Spinal cord (tissue), 10 donors: Measurements from ENCODE around the gene HSPA4L. TPM values are rescaled to one million over a fixed set of nuclear protein-coding genes. Genes with fewer than 3 reads are reported as not detected.

Experiments
- DNase-seq, 6 donors: peaks; one replicate each; pipeline versions ENCODE4 v3.0.0 to v3.0.0-alpha.2; 2013 to 2015; ENCODE audit warnings: low spot score in 6 of 6, low read depth in 4 of 6
- H3K27ac ChIP-seq: one replicate; pipeline ENCODE4 v1.5.1; 2013; ENCODE audit warnings: low read depth, low read length, control low read depth
- H3K27me3 ChIP-seq: one replicate; pipeline ENCODE4 v1.6.1; 2013; ENCODE audit warnings: low read length; ENCODE audit not compliant: control insufficient read depth, insufficient read depth
- H3K36me3 ChIP-seq: one replicate; pipeline ENCODE4 v1.6.1; 2013; ENCODE audit warnings: low read length; ENCODE audit not compliant: control insufficient read depth, insufficient read depth
- H3K4me1 ChIP-seq: one replicate; pipeline ENCODE4 v1.6.1; 2013; ENCODE audit warnings: low read length; ENCODE audit not compliant: control insufficient read depth, insufficient read depth
- H3K4me3 ChIP-seq: one replicate; pipeline ENCODE4 v1.5.1; 2013; ENCODE audit warnings: low read depth, low read length, control low read depth
- H3K9me3 ChIP-seq: one replicate; pipeline ENCODE4 v1.6.1; 2013; ENCODE audit warnings: low read length; ENCODE audit not compliant: control insufficient read depth, insufficient read depth
- WGBS: methylation state at CpG from one replicate; pipeline ENCODE4 v1.1.5; 2013; ENCODE audit warnings: missing lambda C conversion rate; ENCODE audit not compliant: insufficient coverage; 5-methylcytosine and 5-hydroxymethylcytosine counted together
- polyA plus RNA-seq, 2 donors: library from polyadenylated mRNA; unstranded; fragments of 120-200 nt; gene quantifications; one replicate each; pipeline ENCODE4 v1.2.1, GENCODE V29; 2013; ENCODE audit not compliant: insufficient read length in 2 of 2
- total RNA-seq, 2 donors: library from RNA; depleted of rRNA in 1 of 2; stranded (reverse); fragments of 120-200 nt in 1 of 2; fragments of >200 nt in 1 of 2; gene quantifications; one replicate each; pipeline versions ENCODE4 v1.2.3 to v1.2.4, GENCODE V29; 2013 to 2014
- donor health status: healthy.

HSPA4L gene
- total and polyA plus RNA-seq, 4 donors, result 11.4 to 30.9 (median 21.0) TPM

- Histone ChIP-seq H3K27me3 (no peaks in the 10 kb centered on the region), H3K4me1 (no peaks in the 10 kb centered on the region), H3K4me3 (no peak overlapping the region), H3K9me3 (peaks cover 13% of the 10 kb centered on the region), H3K27ac (no peak overlapping the region), H3K36me3 (no peaks in the 10 kb centered on the region)
- WGBS, result no CpG with 5 or more reads among the region's 1 CpG
- DNase-seq, result no peak
These were observed 70.5 kb downstream of the HSPA4L start for GRCh38 chr4:127852661-127853060.

DNA sequence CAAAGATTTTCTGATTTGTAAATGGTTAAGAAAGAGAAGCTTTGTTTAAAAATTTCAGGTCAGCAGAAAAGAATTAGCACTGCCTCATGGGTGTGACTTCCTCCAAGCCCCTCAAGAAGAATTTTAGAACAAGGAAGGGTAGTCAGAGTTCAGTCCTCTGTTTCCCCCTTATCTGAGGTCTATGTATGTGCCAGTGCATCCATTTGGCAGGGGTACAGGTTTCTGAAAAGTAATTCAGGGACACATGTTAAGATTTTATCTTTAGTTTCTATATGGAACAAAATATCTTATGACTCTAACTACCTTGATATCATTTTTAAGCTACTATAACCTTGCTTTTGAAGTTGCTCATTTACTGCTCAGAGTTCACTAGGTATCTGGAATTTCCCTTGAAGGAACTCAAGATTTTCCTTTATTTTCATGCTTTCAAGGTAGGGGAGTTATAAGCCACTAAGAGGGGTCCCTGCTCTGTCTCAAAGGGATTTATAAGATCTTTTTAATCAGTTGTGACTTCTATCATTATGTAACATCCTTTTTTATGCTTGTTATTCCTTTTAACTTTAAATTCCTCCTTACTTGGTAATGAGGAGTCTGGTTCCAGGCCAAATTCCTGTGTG lies 74.2 kb downstream of the HSPA4L start:
- Histone ChIP-seq H3K27ac (no peak overlapping the region), H3K27me3 (no peaks in the 10 kb centered on the region), H3K4me1 (no peaks in the 10 kb centered on the region), H3K9me3 (peaks cover 7% of the 10 kb centered on the region), H3K4me3 (no peak overlapping the region), H3K36me3 (no peaks in the 10 kb centered on the region)
- no peak for DNase-seq

- no peak overlapping the region for H3K4me3 ChIP-seq
- H3K4me1 ChIP-seq, result no peaks in the 10 kb centered on the region
- DNase-seq, result no peak
- no peak overlapping the region for H3K27ac ChIP-seq
- 60% methylated on average over 3 of the region's 4 CpGs for WGBS
- peaks cover 7% of the 10 kb centered on the region for H3K9me3 ChIP-seq
- no peaks in the 10 kb centered on the region for H3K27me3 ChIP-seq
- H3K36me3 ChIP-seq, result no peaks in the 10 kb centered on the region
These were observed 74.8 kb downstream of the HSPA4L start for GRCh38 chr4:127856813-127857447.

DNA sequence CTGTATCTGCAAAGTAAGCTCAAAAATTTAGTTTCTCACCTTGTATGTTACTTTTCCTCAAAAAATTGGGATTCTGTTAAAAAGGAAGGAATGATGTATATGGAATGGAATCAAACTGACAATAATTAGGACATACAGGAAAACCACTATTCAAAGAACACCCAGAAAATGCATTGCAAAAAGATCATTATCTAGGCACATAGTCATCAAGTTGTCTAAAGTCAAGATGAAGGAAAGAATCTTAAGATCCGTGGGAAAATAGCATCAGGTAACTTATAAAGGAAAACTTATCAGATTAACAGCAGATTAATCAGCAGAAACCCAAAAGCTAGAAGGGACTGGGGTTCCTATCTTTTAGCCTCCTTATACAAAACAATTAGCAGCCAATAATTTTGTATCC lies 75.5 kb downstream of the HSPA4L start:
- no peaks in the 10 kb centered on the region for H3K27me3 ChIP-seq
- no peak overlapping the region for H3K4me3 ChIP-seq
- no CpG with 5 or more reads among the region's 1 CpG for WGBS
- H3K9me3 ChIP-seq, result peaks cover 7% of the 10 kb centered on the region
- no peaks in the 10 kb centered on the region for H3K4me1 ChIP-seq
- H3K27ac ChIP-seq, result no peak overlapping the region
- DNase-seq, result no peak
- no peaks in the 10 kb centered on the region for H3K36me3 ChIP-seq

DNA sequence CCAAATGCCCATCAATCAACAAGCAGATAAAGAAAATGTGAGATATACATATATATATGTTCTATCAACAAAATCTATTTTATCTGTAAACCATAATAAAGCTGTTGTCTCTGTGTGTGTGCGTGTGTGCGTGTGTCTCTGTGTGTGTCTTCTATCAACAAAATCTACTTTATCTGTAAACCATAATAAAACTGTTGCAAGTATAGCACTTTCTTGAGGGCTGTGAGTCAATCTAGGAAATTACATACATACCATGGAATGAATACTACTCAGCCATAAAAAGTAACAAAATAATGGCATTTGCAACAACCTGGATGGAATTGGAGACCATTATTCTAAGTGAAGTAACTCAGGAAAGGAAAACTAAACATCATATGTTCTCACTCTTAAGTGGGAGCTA lies 86.1 kb downstream of the HSPA4L start:
- WGBS, result no CpG with 5 or more reads among the region's 2 CpGs
- H3K36me3 ChIP-seq, result no peaks in the 10 kb centered on the region
- DNase-seq, result no peak

GRCh38 chr4:127870281-127870680 lies 88.2 kb downstream of the HSPA4L start:
- Histone ChIP-seq H3K4me1 (no peaks in the 10 kb centered on the region), H3K27me3 (no peaks in the 10 kb centered on the region), H3K36me3 (no peaks in the 10 kb centered on the region), H3K27ac (no peak overlapping the region), H3K4me3 (no peak overlapping the region), H3K9me3 (no peaks in the 10 kb centered on the region)
- no peak for DNase-seq

More for the DNA sequence above, 86.1 kb downstream of the HSPA4L start:
- no peak overlapping the region for H3K4me3 ChIP-seq
- no peak overlapping the region for H3K27ac ChIP-seq
- H3K9me3 ChIP-seq, result no peaks in the 10 kb centered on the region
- no peaks in the 10 kb centered on the region for H3K4me1 ChIP-seq
- no peaks in the 10 kb centered on the region for H3K27me3 ChIP-seq

DNA sequence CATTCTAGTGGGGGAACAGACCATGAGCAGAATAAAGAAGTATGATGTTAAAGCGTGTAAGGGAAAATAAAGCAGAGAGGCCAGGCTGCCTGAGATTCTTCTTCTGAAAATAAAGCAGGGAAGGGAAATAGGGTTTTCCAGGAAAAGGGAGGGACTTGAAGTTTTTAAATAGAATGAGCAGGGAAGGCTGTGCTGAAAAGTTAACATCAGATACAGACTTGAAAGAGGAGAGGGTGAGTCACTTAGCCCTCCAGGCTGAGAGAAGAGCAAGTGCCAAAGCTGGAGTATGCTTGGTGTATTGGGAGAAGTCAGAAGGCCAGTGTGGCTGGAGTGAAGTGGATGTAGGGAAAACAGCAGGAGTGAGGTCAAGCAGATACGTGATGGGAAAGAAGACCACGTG lies 88.6 kb downstream of the HSPA4L start:
- no peak overlapping the region for H3K4me3 ChIP-seq
- DNase-seq, result peak in 1 of 6 donors; percentile 33
- no peaks in the 10 kb centered on the region for H3K36me3 ChIP-seq
- no peaks in the 10 kb centered on the region for H3K4me1 ChIP-seq
- no peak overlapping the region for H3K27ac ChIP-seq
- WGBS, result 53% methylated on average over 3 of the region's 3 CpGs
- H3K27me3 ChIP-seq, result no peaks in the 10 kb centered on the region
- no peaks in the 10 kb centered on the region for H3K9me3 ChIP-seq

DNA sequence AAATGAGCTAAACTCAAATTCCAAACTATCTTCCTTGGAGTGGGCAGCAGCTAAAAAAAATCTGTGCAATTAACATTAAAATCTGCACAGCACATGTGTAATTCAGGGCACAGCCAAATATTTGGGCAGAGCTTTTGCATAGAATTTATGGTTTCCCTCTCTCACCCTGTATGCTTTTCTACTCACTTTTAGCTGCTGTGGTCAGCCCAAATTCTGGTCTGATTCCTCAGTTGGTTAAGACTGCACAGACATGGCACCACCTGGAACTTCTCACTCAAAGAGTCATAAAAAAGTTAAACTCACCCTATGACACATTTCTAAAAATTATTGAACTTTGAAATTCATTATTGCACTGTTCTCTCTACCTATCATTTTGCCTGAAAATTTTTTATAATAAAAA lies 93.7 kb downstream of the HSPA4L start:
- no peak overlapping the region for H3K4me3 ChIP-seq
- H3K27me3 ChIP-seq, result no peaks in the 10 kb centered on the region

GRCh38 chr4:127880763-127881562 lies 98.8 kb downstream of the HSPA4L start, which contains the start of gene PLK4:
PLK4 (plus strand) TSS chr4:127880893; CDS start chr4:127881135, 242 bp downstream.
- Histone ChIP-seq H3K36me3 (no peaks in the 10 kb centered on the region), H3K27me3 (no peaks in the 10 kb centered on the region), H3K4me3 (peak within 1 kb of the TSS; percentile 98), H3K4me1 (peaks cover 8% of the 10 kb centered on the region), H3K9me3 (no peaks in the 10 kb centered on the region), H3K27ac (peak within 1 kb of the TSS; percentile 92)
- WGBS, result under 1% methylated on average over 69 of the region's 70 CpGs
- DNase-seq, result peak; percentile 87 to 98 (median 92)

More for the DNA sequence above, 93.7 kb downstream of the HSPA4L start:
- H3K27ac ChIP-seq, result no peak overlapping the region
- no peak for DNase-seq
- no peaks in the 10 kb centered on the region for H3K36me3 ChIP-seq
- peaks cover 4% of the 10 kb centered on the region for H3K4me1 ChIP-seq
- no peaks in the 10 kb centered on the region for H3K9me3 ChIP-seq

- Histone ChIP-seq H3K36me3 (no peaks in the 10 kb centered on the region), H3K27me3 (no peaks in the 10 kb centered on the region), H3K27ac (peak overlapping the region; percentile 92), H3K4me1 (peaks cover 8% of the 10 kb centered on the region), H3K4me3 (peak overlapping the region; percentile 98), H3K9me3 (no peaks in the 10 kb centered on the region)
- 0% methylated on average over 6 of the region's 7 CpGs for WGBS
- no peak for DNase-seq
These were observed 99.4 kb downstream of the HSPA4L start for GRCh38 chr4:127881563-127881864.
